Right lobe of liver (tissue), 4 donors: ENCODE data around the gene MPZL1.

Experiments
- POLR2A ChIP-seq: fragments of 450-650 bp; IDR thresholded peaks from one replicate; pipeline ENCODE4 v1.6.1; 2017; ENCODE audit warnings: antibody characterized with exemption, mild to moderate bottlenecking
- TF ChIP-seq, protein P1 (sequence below), 4 donors: fragments of 200-600 bp in 3 of 4; fragments of 450-650 bp in 1 of 4; IDR thresholded peaks; one replicate each; pipeline versions ENCODE4 v1.5.1 to v1.8.0; 2016 to 2022; ENCODE audit warnings: antibody characterized with exemption in 4 of 4, mild to moderate bottlenecking in 2 of 4
- donor health status: DM: no; HTN: no; CAD: no.
- donor health status: DM: no; HTN: no; CAD: no.
- donor health status: DM: no; HTN: yes; CAD: no.

DNA sequence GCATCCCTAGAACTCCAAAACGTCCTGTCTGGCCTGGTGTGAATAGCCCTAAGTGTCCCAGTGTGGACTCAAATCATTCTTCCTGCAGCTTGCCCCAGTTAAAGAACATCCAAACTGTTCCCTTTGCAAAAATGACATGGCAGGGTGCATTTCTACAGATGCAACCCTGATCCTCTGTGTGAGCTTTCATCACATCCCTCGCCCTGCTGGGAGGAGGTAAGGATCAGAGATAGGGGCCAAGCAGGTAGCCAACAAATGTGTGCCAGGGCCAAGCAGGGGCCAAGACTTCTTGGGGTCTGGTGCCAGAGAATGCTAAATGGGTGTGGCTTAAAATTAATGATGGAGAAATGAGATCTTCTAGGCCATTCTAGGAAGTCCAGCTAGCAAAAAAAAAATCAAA, 27.1 kb upstream of the MPZL1 start:
- TF ChIP-seq, protein P1, sequence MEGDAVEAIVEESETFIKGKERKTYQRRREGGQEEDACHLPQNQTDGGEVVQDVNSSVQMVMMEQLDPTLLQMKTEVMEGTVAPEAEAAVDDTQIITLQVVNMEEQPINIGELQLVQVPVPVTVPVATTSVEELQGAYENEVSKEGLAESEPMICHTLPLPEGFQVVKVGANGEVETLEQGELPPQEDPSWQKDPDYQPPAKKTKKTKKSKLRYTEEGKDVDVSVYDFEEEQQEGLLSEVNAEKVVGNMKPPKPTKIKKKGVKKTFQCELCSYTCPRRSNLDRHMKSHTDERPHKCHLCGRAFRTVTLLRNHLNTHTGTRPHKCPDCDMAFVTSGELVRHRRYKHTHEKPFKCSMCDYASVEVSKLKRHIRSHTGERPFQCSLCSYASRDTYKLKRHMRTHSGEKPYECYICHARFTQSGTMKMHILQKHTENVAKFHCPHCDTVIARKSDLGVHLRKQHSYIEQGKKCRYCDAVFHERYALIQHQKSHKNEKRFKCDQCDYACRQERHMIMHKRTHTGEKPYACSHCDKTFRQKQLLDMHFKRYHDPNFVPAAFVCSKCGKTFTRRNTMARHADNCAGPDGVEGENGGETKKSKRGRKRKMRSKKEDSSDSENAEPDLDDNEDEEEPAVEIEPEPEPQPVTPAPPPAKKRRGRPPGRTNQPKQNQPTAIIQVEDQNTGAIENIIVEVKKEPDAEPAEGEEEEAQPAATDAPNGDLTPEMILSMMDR (IDR thresholded peaks at IDR 0.05): no peak
- TF ChIP-seq POLR2A: no peak
